Vagina (tissue), 2 donors: Measurements from ENCODE around the gene HESX1. TPM values are rescaled to one million over a fixed set of nuclear protein-coding genes. Genes with fewer than 3 reads are reported as not detected.

Experiments used
- DNase-seq, 2 donors: peaks; one replicate each; pipeline ENCODE4 v3.0.0-alpha.2; 2017; ENCODE audit errors: extremely low spot score in 2 of 2
- H3K27ac ChIP-seq: fragments of 200-600 bp; sonication (generic); one replicate; pipeline ENCODE4 v1.5.1; 2019
- H3K27me3 ChIP-seq: fragments of 200-600 bp; sonication (generic); one replicate; pipeline ENCODE4 v1.5.1; 2019
- H3K36me3 ChIP-seq, 2 donors: fragments of 200-600 bp; sonication (generic); one replicate each; pipeline ENCODE4 v1.5.1; 2017 to 2019
- H3K4me1 ChIP-seq: fragments of 200-600 bp; sonication (generic); one replicate; pipeline ENCODE4 v1.5.1; 2019
- H3K4me3 ChIP-seq, 2 donors: fragments of 200-600 bp; sonication (generic); 1 replicate in 1 of 2; 2 replicates in 1 of 2; pipeline ENCODE4 v1.5.1; 2016 to 2019
- H3K9me3 ChIP-seq: fragments of 200-600 bp; sonication (generic); one replicate; pipeline ENCODE4 v1.5.1; 2019
- CTCF ChIP-seq, 3 experiments: fragments of 450-650 bp in 2 of 3; fragments of 200-600 bp in 1 of 3; sonication (generic) in 1 of 3; IDR thresholded peaks; one replicate each; pipeline ENCODE4 v1.5.1; 2017 to 2019; ENCODE audit warnings: antibody characterized with exemption in 3 of 3, mild to moderate bottlenecking in 2 of 3, moderate library complexity in 2 of 3
- POLR2A ChIP-seq, 2 donors: fragments of 450-650 bp; IDR thresholded peaks; one replicate each; pipeline ENCODE4 v1.6.1; 2017; ENCODE audit warnings: antibody characterized with exemption in 2 of 2, mild to moderate bottlenecking in 2 of 2, moderate library complexity in 2 of 2
- POLR2AphosphoS5 ChIP-seq, 2 donors: sonication (generic); formaldehyde crosslinking; IDR thresholded peaks; one replicate each; pipeline ENCODE4 v1.9.0; 2017; ENCODE audit warnings: antibody characterized with exemption in 2 of 2, mild to moderate bottlenecking in 2 of 2, low read depth in 1 of 2; ENCODE audit not compliant: insufficient read depth in 1 of 2
- intact Hi-C: fragments of 100-400 bp; cut with DNase I; formaldehyde crosslinking; loops from one replicate; pipeline ENCODE4 v1.15.1; 2023
- total RNA-seq: library from RNA; depleted of rRNA; stranded (reverse); fragments of >200 nt; gene quantifications from one replicate; pipeline ENCODE4 v1.2.3, GENCODE V29; 2016

HESX1 gene
- not detected for total RNA-seq

- Histone ChIP-seq H3K9me3 (no peaks in the 10 kb centered on the region), H3K4me3 (no peak within 1 kb of the TSS), H3K27me3 (no peaks in the 10 kb centered on the region), H3K4me1 (no peaks in the 10 kb centered on the region), H3K36me3 (no peaks in the 10 kb centered on the region), H3K27ac (no peak within 1 kb of the TSS)
- intact Hi-C loops, result no loop called here
- no peak for DNase-seq
- TF ChIP-seq CTCF (IDR thresholded peaks at IDR 0.05) (no peak), POLR2AphosphoS5 (IDR thresholded peaks at IDR 0.05; ENCODE audit: insufficient read depth in 1 of 2, low read depth in 1 of 2) (no peak), POLR2A (IDR thresholded peaks at IDR 0.05) (no peak)
Observed at GRCh38 chr3:57199895-57200297, at the start of gene HESX1. TSS of gene HESX1 (minus strand) at chr3:57199978. CDS start at chr3:57199918, 60 bp downstream.

- no peak overlapping the region for H3K27ac ChIP-seq
- no peaks in the 10 kb centered on the region for H3K9me3 ChIP-seq
- H3K4me3 ChIP-seq, result no peak overlapping the region
- no peaks in the 10 kb centered on the region for H3K4me1 ChIP-seq
- H3K27me3 ChIP-seq, result no peaks in the 10 kb centered on the region
- no peak for DNase-seq
- TF ChIP-seq CTCF (IDR thresholded peaks at IDR 0.05), result no peak
- TF ChIP-seq POLR2A (IDR thresholded peaks at IDR 0.05), result no peak
- TF ChIP-seq POLR2AphosphoS5 (IDR thresholded peaks at IDR 0.05; ENCODE audit: insufficient read depth in 1 of 2, low read depth in 1 of 2), result no peak
- intact Hi-C loops, result no loop called here
- peaks cover 0 to 64% of the 10 kb centered on the region in 2 donors for H3K36me3 ChIP-seq
Observed at GRCh38 chr3:57244946-57245345, 45.2 kb upstream of the HESX1 start.

GRCh38 chr3:57234613-57235575 is 35.1 kb upstream of the HESX1 start:
- Histone ChIP-seq H3K27me3 (no peaks in the 10 kb centered on the region), H3K36me3 (peaks cover 3 to 21% of the 10 kb centered on the region in 2 donors), H3K9me3 (no peaks in the 10 kb centered on the region), H3K27ac (no peak overlapping the region), H3K4me1 (peaks cover 29% of the 10 kb centered on the region), H3K4me3 (no peak overlapping the region)
- DNase-seq, result no peak
- intact Hi-C loops, result no loop called here
- no peak for TF ChIP-seq POLR2AphosphoS5 (IDR thresholded peaks at IDR 0.05; ENCODE audit: insufficient read depth in 1 of 2, low read depth in 1 of 2)
- no peak for TF ChIP-seq POLR2A (IDR thresholded peaks at IDR 0.05)
- TF ChIP-seq CTCF (IDR thresholded peaks at IDR 0.05), result no peak

GRCh38 chr3:57233799-57234198 is 34.0 kb upstream of the HESX1 start:
- intact Hi-C loops, result no loop called here
- H3K9me3 ChIP-seq, result no peaks in the 10 kb centered on the region
- DNase-seq, result no peak
- H3K27me3 ChIP-seq, result no peaks in the 10 kb centered on the region
- H3K4me1 ChIP-seq, result peaks cover 40% of the 10 kb centered on the region
- TF ChIP-seq CTCF (IDR thresholded peaks at IDR 0.05), result no peak
- TF ChIP-seq POLR2AphosphoS5 (IDR thresholded peaks at IDR 0.05; ENCODE audit: insufficient read depth in 1 of 2, low read depth in 1 of 2), result no peak
- no peak for TF ChIP-seq POLR2A (IDR thresholded peaks at IDR 0.05)
- H3K27ac ChIP-seq, result no peak overlapping the region
- H3K36me3 ChIP-seq, result peaks cover 3 to 10% of the 10 kb centered on the region in 2 donors
- no peak overlapping the region for H3K4me3 ChIP-seq

GRCh38 chr3:57230006-57230405 is 30.2 kb upstream of the HESX1 start:
- Histone ChIP-seq H3K4me1 (peaks cover 41% of the 10 kb centered on the region), H3K9me3 (no peaks in the 10 kb centered on the region), H3K27me3 (no peaks in the 10 kb centered on the region), H3K27ac (no peak overlapping the region), H3K4me3 (no peak overlapping the region), H3K36me3 (no peaks in the 10 kb centered on the region)
- DNase-seq, result no peak
- TF ChIP-seq CTCF (IDR thresholded peaks at IDR 0.05), result no peak
- TF ChIP-seq POLR2A (IDR thresholded peaks at IDR 0.05), result no peak
- TF ChIP-seq POLR2AphosphoS5 (IDR thresholded peaks at IDR 0.05; ENCODE audit: insufficient read depth in 1 of 2, low read depth in 1 of 2), result no peak
- intact Hi-C loops, result no loop called here
